ENCODE measurements around the gene TOMM34. TPM values are rescaled to one million over a fixed set of nuclear protein-coding genes. Genes with fewer than 3 reads are reported as not detected.

TOMM34 gene
- polyA plus RNA-seq, 3 donors, result 6.4 to 9.1 (median 7.7) TPM

- H3K27me3 Mint-ChIP-seq (ENCODE audit: low read depth in 3 of 3), result no peaks in the 10 kb centered on the region
- Histone ChIP-seq H3K79me2 (ENCODE audit: insufficient read depth, low read length) (no peaks in the 10 kb centered on the region), H3K9ac (ENCODE audit: insufficient read depth, low read length, poor library complexity, severe bottlenecking) (no peak overlapping the region), H3K9me3 (replicated peaks in 1 of 2; ENCODE audit: control insufficient read depth in 1 of 2, insufficient read depth in 1 of 2, low read length in 2 of 2) (no peaks in the 10 kb centered on the region), H3K36me3 (replicated peaks in 1 of 2; ENCODE audit: control insufficient read depth in 1 of 2, insufficient read depth in 2 of 2, low read length in 2 of 2) (peaks cover 0 to 9% of the 10 kb centered on the region in 2 donors), H3K4me1 (ENCODE audit: control insufficient read depth in 1 of 2, insufficient read depth in 2 of 2, low read length in 2 of 2) (peaks cover 10% of the 10 kb centered on the region in 2 donors), H3K4me2 (replicated peaks; ENCODE audit: extremely low read depth, low read length, poor library complexity, severe bottlenecking) (no peak overlapping the region), H3K4me3 (replicated peaks in 1 of 3; ENCODE audit: low read depth in 2 of 3, low read length in 3 of 3) (no peak overlapping the region), H2AFZ (ENCODE audit: insufficient read depth, low read depth, low read length, poor library complexity, severe bottlenecking) (no peak overlapping the region), H3K27me3 (ENCODE audit: control insufficient read depth in 2 of 2, insufficient read depth in 2 of 2, low read length in 2 of 2) (no peaks in the 10 kb centered on the region), H3K27ac (ENCODE audit: low read depth in 1 of 2, low read length in 2 of 2) (no peak overlapping the region), H4K20me1 (ENCODE audit: insufficient read depth, low read length) (peaks cover under 1% of the 10 kb centered on the region)
- H3K4me3 Mint-ChIP-seq, result no peak overlapping the region
- H3K4me1 Mint-ChIP-seq, result peaks cover 12% of the 10 kb centered on the region
- peaks cover 28 to 37% of the 10 kb centered on the region in 2 donors for H3K36me3 Mint-ChIP-seq
- TF ChIP-seq, protein P1, sequence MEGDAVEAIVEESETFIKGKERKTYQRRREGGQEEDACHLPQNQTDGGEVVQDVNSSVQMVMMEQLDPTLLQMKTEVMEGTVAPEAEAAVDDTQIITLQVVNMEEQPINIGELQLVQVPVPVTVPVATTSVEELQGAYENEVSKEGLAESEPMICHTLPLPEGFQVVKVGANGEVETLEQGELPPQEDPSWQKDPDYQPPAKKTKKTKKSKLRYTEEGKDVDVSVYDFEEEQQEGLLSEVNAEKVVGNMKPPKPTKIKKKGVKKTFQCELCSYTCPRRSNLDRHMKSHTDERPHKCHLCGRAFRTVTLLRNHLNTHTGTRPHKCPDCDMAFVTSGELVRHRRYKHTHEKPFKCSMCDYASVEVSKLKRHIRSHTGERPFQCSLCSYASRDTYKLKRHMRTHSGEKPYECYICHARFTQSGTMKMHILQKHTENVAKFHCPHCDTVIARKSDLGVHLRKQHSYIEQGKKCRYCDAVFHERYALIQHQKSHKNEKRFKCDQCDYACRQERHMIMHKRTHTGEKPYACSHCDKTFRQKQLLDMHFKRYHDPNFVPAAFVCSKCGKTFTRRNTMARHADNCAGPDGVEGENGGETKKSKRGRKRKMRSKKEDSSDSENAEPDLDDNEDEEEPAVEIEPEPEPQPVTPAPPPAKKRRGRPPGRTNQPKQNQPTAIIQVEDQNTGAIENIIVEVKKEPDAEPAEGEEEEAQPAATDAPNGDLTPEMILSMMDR (IDR thresholded peaks at IDR 0.05), result no peak
- no peaks in the 10 kb centered on the region for H3K9me3 Mint-ChIP-seq
- peak overlapping the region in 2 of 7 donors; percentile 2 to 10 for H3K27ac Mint-ChIP-seq
- intact Hi-C loops (cut with micrococcal nuclease), result no loop called here
- 7% methylated on average over 1 of the region's 1 CpG for WGBS (ENCODE audit: insufficient coverage)
- DNase-seq, result no peak
These were observed 45.3 kb downstream of the TOMM34 start for GRCh38 chr20:44914924-44915323.

- Histone ChIP-seq H3K79me2 (ENCODE audit: insufficient read depth, low read length) (peaks cover 2% of the 10 kb centered on the region), H3K4me3 (replicated peaks in 1 of 3; ENCODE audit: low read depth in 2 of 3, low read length in 3 of 3) (no peak overlapping the region), H3K27ac (ENCODE audit: low read depth in 1 of 2, low read length in 2 of 2) (no peak overlapping the region), H2AFZ (ENCODE audit: insufficient read depth, low read depth, low read length, poor library complexity, severe bottlenecking) (no peak overlapping the region), H3K27me3 (ENCODE audit: control insufficient read depth in 2 of 2, insufficient read depth in 2 of 2, low read length in 2 of 2) (no peaks in the 10 kb centered on the region), H3K36me3 (replicated peaks in 1 of 2; ENCODE audit: control insufficient read depth in 1 of 2, insufficient read depth in 2 of 2, low read length in 2 of 2) (peaks cover 8 to 26% of the 10 kb centered on the region in 2 donors), H3K4me1 (ENCODE audit: control insufficient read depth in 1 of 2, insufficient read depth in 2 of 2, low read length in 2 of 2) (peaks cover 19 to 24% of the 10 kb centered on the region in 2 donors), H3K4me2 (replicated peaks; ENCODE audit: extremely low read depth, low read length, poor library complexity, severe bottlenecking) (no peak overlapping the region), H3K9ac (ENCODE audit: insufficient read depth, low read length, poor library complexity, severe bottlenecking) (no peak overlapping the region), H4K20me1 (ENCODE audit: insufficient read depth, low read length) (peaks cover 28% of the 10 kb centered on the region), H3K9me3 (replicated peaks in 1 of 2; ENCODE audit: control insufficient read depth in 1 of 2, insufficient read depth in 1 of 2, low read length in 2 of 2) (no peaks in the 10 kb centered on the region)
- 100% methylated on average over 1 of the region's 2 CpGs for WGBS (ENCODE audit: insufficient coverage)
- Mint-ChIP-seq H3K27me3 (ENCODE audit: low read depth in 3 of 3) (no peaks in the 10 kb centered on the region), H3K27ac (no peak overlapping the region), H3K36me3 (peaks cover 37 to 38% of the 10 kb centered on the region in 2 donors), H3K9me3 (no peaks in the 10 kb centered on the region), H3K4me1 (peaks cover 30% of the 10 kb centered on the region), H3K4me3 (no peak overlapping the region)
- TF ChIP-seq, protein P1 (IDR thresholded peaks at IDR 0.05), result no peak
- DNase-seq, result no peak
- intact Hi-C loops (cut with micrococcal nuclease), result no loop called here
These were observed 48.0 kb downstream of the TOMM34 start for GRCh38 chr20:44912189-44912588.

Data from CD14-positive monocyte (primary cell).